HEK293 (cell line): ENCODE data around the gene MTARC1.

Experiments used
- KLF10 ChIP-seq: fragments of 450-650 bp; IDR thresholded peaks from 2 replicates; pipeline ENCODE4 v1.5.1; 2018; ENCODE audit warnings: missing biosample characterization, mild to moderate bottlenecking, missing genetic modification characterization
- SP3 ChIP-seq: fragments of 450-650 bp; formaldehyde crosslinking; IDR thresholded peaks from 2 replicates; pipeline ENCODE4 v1.5.1; 2016; ENCODE audit warnings: missing biosample characterization, missing genetic modification characterization
- YY1 ChIP-seq: fragments of 450-650 bp; formaldehyde crosslinking; IDR thresholded peaks from 2 replicates; pipeline ENCODE4 v1.5.1; 2018; ENCODE audit warnings: missing biosample characterization, missing genetic modification characterization
- ZNF426 ChIP-seq: fragments of 450-650 bp; formaldehyde crosslinking; IDR thresholded peaks from 2 replicates; pipeline ENCODE4 v1.5.1; 2017; ENCODE audit warnings: missing biosample characterization, missing genetic modification characterization, mild to moderate bottlenecking, inconsistent platforms, moderate library complexity
- ZNF549 ChIP-seq: fragments of 450-650 bp; IDR thresholded peaks from 2 replicates; pipeline ENCODE4 v1.5.1; 2018; ENCODE audit warnings: missing biosample characterization, missing genetic modification characterization, mild to moderate bottlenecking, inconsistent platforms, moderate library complexity
- ZNF585B ChIP-seq: fragments of 450-650 bp; formaldehyde crosslinking; IDR thresholded peaks from 2 replicates; pipeline ENCODE4 v1.5.1; 2016; ENCODE audit warnings: missing biosample characterization, missing genetic modification characterization
- ZNF610 ChIP-seq: fragments of 450-650 bp; formaldehyde crosslinking; IDR thresholded peaks from 2 replicates; pipeline ENCODE4 v1.5.1; 2016; ENCODE audit warnings: missing biosample characterization, missing genetic modification characterization, borderline replicate concordance
- ZNF677 ChIP-seq: fragments of 450-650 bp; IDR thresholded peaks from 2 replicates; pipeline ENCODE4 v1.5.0; 2018; ENCODE audit warnings: missing biosample characterization, mild to moderate bottlenecking, missing genetic modification characterization, moderate library complexity
- ZXDB ChIP-seq: fragments of 450-650 bp; formaldehyde crosslinking; IDR thresholded peaks from 2 replicates; pipeline ENCODE4 v1.5.1; 2016; ENCODE audit warnings: missing biosample characterization, missing genetic modification characterization
- TF ChIP-seq, protein P1 (sequence below): fragments of 450-650 bp; formaldehyde crosslinking; IDR thresholded peaks from 2 replicates; pipeline ENCODE4 v1.5.1; 2016; ENCODE audit warnings: missing biosample characterization, missing genetic modification characterization
- TF ChIP-seq, protein P2 (sequence below): fragments of 450-650 bp; formaldehyde crosslinking; IDR thresholded peaks from 2 replicates; pipeline ENCODE4 v1.5.1; 2017; ENCODE audit warnings: missing biosample characterization, missing genetic modification characterization

DNA sequence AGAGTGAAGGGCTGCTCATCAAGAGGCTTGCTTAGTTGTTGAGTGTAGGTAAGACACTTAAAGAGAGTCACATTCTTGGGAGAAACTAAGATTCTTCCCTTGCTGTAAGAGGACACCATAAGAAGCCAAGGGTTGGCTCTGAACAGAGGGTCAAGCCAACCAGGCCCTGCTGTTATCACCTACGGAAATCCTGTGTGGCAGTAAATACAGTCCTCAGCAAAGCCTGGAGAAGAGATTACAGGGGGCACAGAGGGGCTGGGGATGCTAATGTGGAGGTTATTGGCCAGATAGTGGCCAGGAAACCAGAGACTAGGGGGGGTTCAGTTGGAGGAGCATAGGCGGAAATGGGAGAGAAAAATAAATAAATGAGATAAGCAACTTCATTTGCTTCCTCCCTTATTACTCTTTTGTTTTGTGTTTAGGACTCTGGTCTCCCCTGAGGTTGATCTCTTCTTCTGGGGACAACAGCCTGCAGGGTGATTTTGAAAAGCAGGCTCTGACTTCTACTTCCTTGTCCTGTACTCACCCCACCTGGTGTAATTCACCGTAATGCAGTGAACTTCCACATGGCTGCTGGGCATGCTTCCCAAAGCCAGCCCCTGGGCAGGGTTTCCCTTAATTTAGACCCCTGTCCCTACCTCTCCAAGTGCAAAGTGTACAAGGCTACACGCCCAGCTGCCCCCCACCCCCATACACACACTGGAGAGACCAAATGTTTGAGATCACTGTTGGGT lies 40.9 kb downstream of the MTARC1 start:
- TF ChIP-seq, protein P1, sequence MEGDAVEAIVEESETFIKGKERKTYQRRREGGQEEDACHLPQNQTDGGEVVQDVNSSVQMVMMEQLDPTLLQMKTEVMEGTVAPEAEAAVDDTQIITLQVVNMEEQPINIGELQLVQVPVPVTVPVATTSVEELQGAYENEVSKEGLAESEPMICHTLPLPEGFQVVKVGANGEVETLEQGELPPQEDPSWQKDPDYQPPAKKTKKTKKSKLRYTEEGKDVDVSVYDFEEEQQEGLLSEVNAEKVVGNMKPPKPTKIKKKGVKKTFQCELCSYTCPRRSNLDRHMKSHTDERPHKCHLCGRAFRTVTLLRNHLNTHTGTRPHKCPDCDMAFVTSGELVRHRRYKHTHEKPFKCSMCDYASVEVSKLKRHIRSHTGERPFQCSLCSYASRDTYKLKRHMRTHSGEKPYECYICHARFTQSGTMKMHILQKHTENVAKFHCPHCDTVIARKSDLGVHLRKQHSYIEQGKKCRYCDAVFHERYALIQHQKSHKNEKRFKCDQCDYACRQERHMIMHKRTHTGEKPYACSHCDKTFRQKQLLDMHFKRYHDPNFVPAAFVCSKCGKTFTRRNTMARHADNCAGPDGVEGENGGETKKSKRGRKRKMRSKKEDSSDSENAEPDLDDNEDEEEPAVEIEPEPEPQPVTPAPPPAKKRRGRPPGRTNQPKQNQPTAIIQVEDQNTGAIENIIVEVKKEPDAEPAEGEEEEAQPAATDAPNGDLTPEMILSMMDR (tag by site-specific recombination), result no peak
- TF ChIP-seq, protein P2, sequence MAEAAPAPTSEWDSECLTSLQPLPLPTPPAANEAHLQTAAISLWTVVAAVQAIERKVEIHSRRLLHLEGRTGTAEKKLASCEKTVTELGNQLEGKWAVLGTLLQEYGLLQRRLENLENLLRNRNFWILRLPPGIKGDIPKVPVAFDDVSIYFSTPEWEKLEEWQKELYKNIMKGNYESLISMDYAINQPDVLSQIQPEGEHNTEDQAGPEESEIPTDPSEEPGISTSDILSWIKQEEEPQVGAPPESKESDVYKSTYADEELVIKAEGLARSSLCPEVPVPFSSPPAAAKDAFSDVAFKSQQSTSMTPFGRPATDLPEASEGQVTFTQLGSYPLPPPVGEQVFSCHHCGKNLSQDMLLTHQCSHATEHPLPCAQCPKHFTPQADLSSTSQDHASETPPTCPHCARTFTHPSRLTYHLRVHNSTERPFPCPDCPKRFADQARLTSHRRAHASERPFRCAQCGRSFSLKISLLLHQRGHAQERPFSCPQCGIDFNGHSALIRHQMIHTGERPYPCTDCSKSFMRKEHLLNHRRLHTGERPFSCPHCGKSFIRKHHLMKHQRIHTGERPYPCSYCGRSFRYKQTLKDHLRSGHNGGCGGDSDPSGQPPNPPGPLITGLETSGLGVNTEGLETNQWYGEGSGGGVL (tag by site-specific recombination), result no peak
- TF ChIP-seq ZNF585B (tag by site-specific recombination), result no peak
- no peak for TF ChIP-seq ZNF677
- TF ChIP-seq ZNF610, result no peak
- TF ChIP-seq SP3 (tag by site-specific recombination), result no peak
- TF ChIP-seq KLF10, result no peak
- TF ChIP-seq ZNF549 (tag by site-specific recombination), result no peak
- no peak for TF ChIP-seq YY1
- no peak for TF ChIP-seq ZXDB (tag by site-specific recombination)
- TF ChIP-seq ZNF426 (tag by site-specific recombination), result no peak
